ENCODE results near the gene AK5. TPM values are rescaled to one million over a fixed set of nuclear protein-coding genes. Genes with fewer than 3 reads are reported as not detected.

AK5 gene
- total RNA-seq, 1 donor from 2014 or later: not detected

DNA sequence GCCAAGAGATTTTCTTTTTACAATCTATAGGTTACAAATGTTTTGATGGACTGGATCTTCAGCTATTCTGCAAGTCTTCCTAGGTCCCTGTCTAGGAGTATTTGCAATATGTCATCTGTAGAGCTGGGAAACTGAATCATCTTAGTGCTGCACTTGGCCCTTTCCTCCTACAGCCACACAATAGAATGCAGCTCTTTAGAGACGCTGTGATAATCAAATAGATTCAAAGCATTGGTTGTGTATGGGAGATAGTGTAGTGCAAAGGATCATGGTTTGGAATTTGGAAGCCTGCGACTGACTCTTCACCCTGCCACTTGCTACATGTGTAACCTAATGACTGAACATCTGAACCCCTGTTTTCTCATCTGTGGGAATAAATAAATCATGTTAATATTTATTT lies 93.7 kb downstream of the AK5 start:
- Mint-ChIP-seq H3K4me1 (peaks cover 25% of the 10 kb centered on the region), H3K9me3 (no peaks in the 10 kb centered on the region), H3K27me3 (ENCODE audit: low read depth) (peaks cover 4% of the 10 kb centered on the region), H3K4me3 (no peak overlapping the region), H3K27ac (no peak overlapping the region), H3K36me3 (no peaks in the 10 kb centered on the region)
- no peak for DNase-seq (ENCODE audit: low spot score in 2 of 2, unreplicated experiment in 2 of 2)
- no peak for TF ChIP-seq CTCF (IDR thresholded peaks at IDR 0.05; ENCODE audit: unreplicated experiment)

DNA sequence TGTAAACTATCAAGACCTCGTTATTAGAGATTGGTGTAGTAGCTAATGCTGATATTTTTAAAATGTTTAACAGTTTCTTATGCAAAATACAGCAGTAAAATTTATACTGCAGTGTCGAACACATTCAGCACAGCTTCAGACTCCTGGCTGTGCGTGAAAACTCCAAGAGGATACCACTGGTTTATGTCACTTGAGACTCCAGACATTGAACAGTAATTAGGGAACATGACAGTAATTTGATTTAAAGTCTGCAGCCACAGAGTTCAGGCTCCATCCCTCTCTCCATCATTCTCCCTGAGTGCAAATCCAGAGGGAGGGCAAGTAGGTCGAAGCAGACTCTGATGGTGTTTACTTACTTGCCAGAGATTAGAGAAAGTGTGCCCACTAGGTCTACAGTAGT lies 94.2 kb downstream of the AK5 start:
- Mint-ChIP-seq H3K9me3 (no peaks in the 10 kb centered on the region), H3K27ac (no peak overlapping the region), H3K4me3 (no peak overlapping the region), H3K27me3 (ENCODE audit: low read depth) (peaks cover 5% of the 10 kb centered on the region), H3K36me3 (no peaks in the 10 kb centered on the region), H3K4me1 (peaks cover 25% of the 10 kb centered on the region)
- no peak for TF ChIP-seq CTCF (IDR thresholded peaks at IDR 0.05; ENCODE audit: unreplicated experiment)
- DNase-seq (ENCODE audit: low spot score in 2 of 2, unreplicated experiment in 2 of 2): no peak

DNA sequence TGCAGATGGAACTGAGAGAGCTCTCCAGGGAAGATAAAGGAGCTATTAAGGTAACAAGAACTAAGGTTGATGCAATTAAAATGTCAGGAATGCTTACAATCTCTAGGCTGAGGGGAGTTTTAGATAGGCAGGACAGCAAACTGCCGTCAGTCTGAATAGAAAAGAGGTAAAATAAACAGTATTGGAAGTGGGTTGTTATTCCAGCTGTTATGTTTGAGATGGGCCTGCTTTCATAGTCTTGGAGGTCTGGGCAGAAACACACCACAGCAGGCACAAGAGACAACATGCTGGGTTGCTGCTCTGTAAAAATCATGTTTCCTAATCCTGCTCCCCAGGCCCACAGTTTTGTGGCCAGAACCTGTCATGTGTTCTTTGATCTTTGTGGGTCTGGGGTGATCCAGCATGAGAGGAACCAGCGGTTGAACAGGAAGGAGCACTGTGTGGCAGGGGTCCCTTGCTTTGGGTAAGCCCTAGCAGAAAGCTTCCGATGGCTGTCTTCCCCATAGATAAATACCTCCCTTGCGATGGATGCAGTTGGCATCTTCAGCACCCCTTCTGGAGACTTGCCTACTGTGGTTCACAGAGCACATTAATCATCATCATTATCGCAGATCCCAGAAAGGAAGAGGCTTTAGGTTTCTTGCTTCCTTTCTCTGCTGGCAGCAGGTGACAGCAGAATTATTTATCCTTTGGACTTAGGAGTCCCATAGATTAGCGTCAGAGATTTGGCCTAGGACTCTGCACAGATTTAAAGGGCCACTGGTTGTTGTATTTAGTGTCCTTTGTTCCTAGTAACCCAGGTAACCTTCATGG lies 97.1 kb downstream of the AK5 start:
- Mint-ChIP-seq H3K27me3 (ENCODE audit: low read depth) (peaks cover 2% of the 10 kb centered on the region), H3K4me3 (no peak overlapping the region), H3K27ac (peak overlapping the region; percentile 19), H3K36me3 (no peaks in the 10 kb centered on the region), H3K9me3 (no peaks in the 10 kb centered on the region), H3K4me1 (peaks cover 25% of the 10 kb centered on the region)
- TF ChIP-seq CTCF (IDR thresholded peaks at IDR 0.05; ENCODE audit: unreplicated experiment): no peak
- DNase-seq (ENCODE audit: low spot score in 2 of 2, unreplicated experiment in 2 of 2): no peak

- DNase-seq (ENCODE audit: low spot score in 2 of 2, unreplicated experiment in 2 of 2): no peak
- no peak for TF ChIP-seq CTCF (IDR thresholded peaks at IDR 0.05; ENCODE audit: unreplicated experiment)
- Mint-ChIP-seq H3K4me1 (peaks cover 23% of the 10 kb centered on the region), H3K9me3 (no peaks in the 10 kb centered on the region), H3K4me3 (no peak overlapping the region), H3K27ac (no peak overlapping the region), H3K36me3 (no peaks in the 10 kb centered on the region), H3K27me3 (ENCODE audit: low read depth) (peaks cover 2% of the 10 kb centered on the region)
These were observed 100.5 kb downstream of the AK5 start for GRCh38 chr1:77382366-77382765.

GRCh38 chr1:77383236-77383635 lies 101.4 kb downstream of the AK5 start:
- no peak for TF ChIP-seq CTCF (IDR thresholded peaks at IDR 0.05; ENCODE audit: unreplicated experiment)
- Mint-ChIP-seq H3K36me3 (no peaks in the 10 kb centered on the region), H3K27ac (no peak overlapping the region)

More at GRCh38 chr1:77383236-77383635, 101.4 kb downstream of the AK5 start:
- no peak for DNase-seq (ENCODE audit: low spot score in 2 of 2, unreplicated experiment in 2 of 2)
- peaks cover 2% of the 10 kb centered on the region for H3K27me3 Mint-ChIP-seq (ENCODE audit: low read depth)
- H3K4me3 Mint-ChIP-seq: no peak overlapping the region
- no peaks in the 10 kb centered on the region for H3K9me3 Mint-ChIP-seq
- peaks cover 23% of the 10 kb centered on the region for H3K4me1 Mint-ChIP-seq
